Testis (tissue), 3 donors: ENCODE measurements around the gene NOP16. TPM values are rescaled to one million over a fixed set of nuclear protein-coding genes. Genes with fewer than 3 reads are reported as not detected.
A peak's percentile ranks its signal among the peaks of the same experiment; 100 is the strongest.

Source experiments
- DNase-seq: peaks from one replicate; pipeline ENCODE4 v3.0.0-alpha.2; 2019
- H3K27ac ChIP-seq, 2 donors: fragments of 200-600 bp; sonication (generic); one replicate each; pipeline ENCODE4 v1.5.1; 2019
- H3K27me3 ChIP-seq: fragments of 200-600 bp; sonication (generic); one replicate; pipeline ENCODE4 v1.5.1; 2019
- H3K36me3 ChIP-seq: fragments of 200-600 bp; sonication (generic); one replicate; pipeline ENCODE4 v1.5.1; 2017; ENCODE audit warnings: low read depth; ENCODE audit errors: missing control alignments
- H3K4me1 ChIP-seq: fragments of 200-600 bp; sonication (generic); one replicate; pipeline ENCODE4 v1.5.1; 2019
- H3K4me3 ChIP-seq, 2 donors: fragments of 200-600 bp; sonication (generic); one replicate each; pipeline ENCODE4 v1.5.1; 2017 to 2019
- H3K9me3 ChIP-seq: fragments of 200-600 bp; sonication (generic); one replicate; pipeline ENCODE4 v1.5.1; 2017
- CTCF ChIP-seq, 3 experiments: fragments of 450-650 bp in 2 of 3; fragments of 200-600 bp in 1 of 3; sonication (generic) in 1 of 3; IDR thresholded peaks; one replicate each; pipeline ENCODE4 v1.5.1; 2016 to 2019; ENCODE audit warnings: antibody characterized with exemption in 3 of 3, mild to moderate bottlenecking in 2 of 3, moderate library complexity in 1 of 3
- POLR2A ChIP-seq: fragments of 450-650 bp; IDR thresholded peaks from one replicate; pipeline ENCODE4 v1.6.1; 2017; ENCODE audit warnings: antibody characterized with exemption, mild to moderate bottlenecking, moderate library complexity
- WGBS, 2 donors: methylation state at CpG; one replicate each; pipeline ENCODE4 v1.1.5; 2018; 5-methylcytosine and 5-hydroxymethylcytosine counted together
- intact Hi-C: fragments of 100-400 bp; cut with DNase I; formaldehyde crosslinking; loops from one replicate; pipeline ENCODE4 v1.15.1; 2023; ENCODE audit warnings: low total_unique reads
- polyA plus RNA-seq: library from polyadenylated mRNA; stranded (reverse); fragments of 350-450 nt; fragmentation: Illumina TruSeq; extraction: RNeasy Lipid Tissue Mini Kit (QIAGEN cat#74804); gene quantifications from one replicate; pipeline ENCODE4 v1.2.3, GENCODE V29; 2014; ENCODE audit warnings: low read depth, low replicate concordance; ENCODE audit not compliant: insufficient read depth
- total RNA-seq, 2 donors: library from RNA; depleted of rRNA; stranded (reverse); fragments of >200 nt; gene quantifications; one replicate each; pipeline ENCODE4 v1.2.3, GENCODE V29; 2016

The NOP16 gene
- total and polyA plus RNA-seq, 3 donors from 2014 or later, result 19.1 to 23.6 (median 19.2) TPM

- no peak overlapping the region for H3K4me3 ChIP-seq
- no peak for TF ChIP-seq POLR2A
- TF ChIP-seq CTCF (IDR thresholded peaks at IDR 0.05), result no peak
- peaks cover 19% of the 10 kb centered on the region for H3K4me1 ChIP-seq
- H3K36me3 ChIP-seq, result no peaks in the 10 kb centered on the region
- 70 to 83% methylated on average over 12 to 13 of the region's 13 CpGs for WGBS, 2 donors
- H3K27me3 ChIP-seq, result no peaks in the 10 kb centered on the region
- DNase-seq, result peak; percentile 77
- no peaks in the 10 kb centered on the region for H3K9me3 ChIP-seq
- intact Hi-C loops, result no loop called here
- H3K27ac ChIP-seq, result peak overlapping the region in 1 of 2 donors; percentile 38
Measured at GRCh38 chr5:176371621-176372539, 16.5 kb downstream of the NOP16 start.

- WGBS, 2 donors, result 87 to 89% methylated on average over 8 of the region's 8 CpGs
- Histone ChIP-seq H3K4me3 (no peak overlapping the region), H3K4me1 (peaks cover 19% of the 10 kb centered on the region), H3K27me3 (no peaks in the 10 kb centered on the region), H3K27ac (no peak overlapping the region), H3K36me3 (no peaks in the 10 kb centered on the region), H3K9me3 (no peaks in the 10 kb centered on the region)
- DNase-seq, result no peak
- intact Hi-C loops, result no loop called here
- TF ChIP-seq CTCF (IDR thresholded peaks at IDR 0.05) (no peak), POLR2A (no peak)
Measured at GRCh38 chr5:176369934-176370711, 18.3 kb downstream of the NOP16 start.

- H3K27me3 ChIP-seq, result no peaks in the 10 kb centered on the region
- H3K36me3 ChIP-seq, result no peaks in the 10 kb centered on the region
Measured at GRCh38 chr5:176368726-176369125, 19.7 kb downstream of the NOP16 start.

GRCh38 chr5:176366232-176366894 lies 22.0 kb downstream of the NOP16 start:
- no peaks in the 10 kb centered on the region for H3K36me3 ChIP-seq
- H3K4me3 ChIP-seq, result peak overlapping the region; percentile 75 to 79
- H3K27ac ChIP-seq, result peak overlapping the region; percentile 40 to 80
- 39 to 45% methylated on average over 27 to 38 of the region's 38 CpGs for WGBS, 2 donors
- DNase-seq, result no peak
- no peaks in the 10 kb centered on the region for H3K27me3 ChIP-seq
- H3K4me1 ChIP-seq, result no peaks in the 10 kb centered on the region
- TF ChIP-seq POLR2A (no peak), CTCF (IDR thresholded peaks at IDR 0.05) (no peak)
- H3K9me3 ChIP-seq, result no peaks in the 10 kb centered on the region
- intact Hi-C loops, result no loop called here

More at GRCh38 chr5:176368726-176369125, 19.7 kb downstream of the NOP16 start:
- no peak for DNase-seq
- 95 to 96% methylated on average over 11 of the region's 13 CpGs for WGBS, 2 donors
- H3K4me1 ChIP-seq, result peaks cover 16% of the 10 kb centered on the region
- no peaks in the 10 kb centered on the region for H3K9me3 ChIP-seq
- H3K27ac ChIP-seq, result no peak overlapping the region
- intact Hi-C loops, result no loop called here
- TF ChIP-seq CTCF (IDR thresholded peaks at IDR 0.05), result no peak
- no peak for TF ChIP-seq POLR2A
- H3K4me3 ChIP-seq, result no peak overlapping the region
